Kidney epithelial cell (primary cell): ENCODE results near the gene HHAT. TPM values are rescaled to one million over a fixed set of nuclear protein-coding genes. Genes with fewer than 3 reads are reported as not detected.
A peak's percentile ranks its signal among the peaks of the same experiment; 100 is the strongest.

Source experiments
- DNase-seq: peaks from one replicate; pipeline ENCODE4 v3.0.0-alpha.2; 2010; ENCODE audit warnings: low read depth
- H3K27me3 ChIP-seq: 2 replicates; pipeline ENCODE4 v1.6.0; 2011; ENCODE audit warnings: low read length; ENCODE audit not compliant: control insufficient read depth, insufficient read depth
- H3K36me3 ChIP-seq: 2 replicates; pipeline ENCODE4 v1.5.1; 2011; ENCODE audit warnings: low read length; ENCODE audit not compliant: control insufficient read depth, insufficient read depth
- H3K4me3 ChIP-seq: 2 replicates; pipeline ENCODE4 v1.5.1; 2011; ENCODE audit warnings: low read depth, mild to moderate bottlenecking, control low read depth, low read length
- CTCF ChIP-seq: IDR thresholded peaks from 2 replicates; pipeline ENCODE4 v1.5.1; 2011; ENCODE audit warnings: mild to moderate bottlenecking, moderate library complexity, low read length, control low read depth, inconsistent platforms; ENCODE audit not compliant: insufficient read depth, poor library complexity, severe bottlenecking
- total RNA-seq: library from RNA; depleted of rRNA; stranded (reverse); fragments of >200 nt; gene quantifications from 2 replicates; pipeline ENCODE4 v1.2.3, GENCODE V29; 2015

HHAT gene
- total RNA-seq, 1 donor from 2014 or later = 15.0 TPM

GRCh38 chr1:210360852-210361477 is 32.3 kb downstream of the HHAT start:
- H3K4me3 ChIP-seq = no peak overlapping the region
- no peak for DNase-seq

DNA sequence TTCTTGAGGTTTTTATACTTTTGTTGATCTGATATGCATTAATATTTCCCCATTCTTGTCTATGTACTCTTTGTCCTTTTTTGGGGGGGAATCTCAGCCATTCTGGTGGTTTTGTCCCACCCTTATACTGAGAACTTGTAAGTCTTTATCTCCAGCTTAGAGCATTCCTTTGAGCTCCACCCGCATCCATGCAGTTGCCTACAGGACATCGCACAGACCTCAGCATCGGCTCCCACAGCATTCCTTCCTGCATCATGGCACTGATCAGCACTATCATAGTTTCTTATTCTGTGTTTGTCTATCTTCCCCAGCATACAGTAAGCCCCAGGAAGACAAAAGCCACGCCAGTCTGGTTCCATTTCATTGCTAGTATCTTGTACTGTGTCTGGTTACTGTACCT is 33.0 kb downstream of the HHAT start:
- no peak overlapping the region for H3K4me3 ChIP-seq
- no peak for TF ChIP-seq CTCF
- DNase-seq = no peak
- no peaks in the 10 kb centered on the region for H3K27me3 ChIP-seq
- H3K36me3 ChIP-seq = no peaks in the 10 kb centered on the region

More at GRCh38 chr1:210360852-210361477, 32.3 kb downstream of the HHAT start:
- Histone ChIP-seq H3K27me3 (no peaks in the 10 kb centered on the region), H3K36me3 (no peaks in the 10 kb centered on the region)
- peak; percentile 74 for TF ChIP-seq CTCF

DNA sequence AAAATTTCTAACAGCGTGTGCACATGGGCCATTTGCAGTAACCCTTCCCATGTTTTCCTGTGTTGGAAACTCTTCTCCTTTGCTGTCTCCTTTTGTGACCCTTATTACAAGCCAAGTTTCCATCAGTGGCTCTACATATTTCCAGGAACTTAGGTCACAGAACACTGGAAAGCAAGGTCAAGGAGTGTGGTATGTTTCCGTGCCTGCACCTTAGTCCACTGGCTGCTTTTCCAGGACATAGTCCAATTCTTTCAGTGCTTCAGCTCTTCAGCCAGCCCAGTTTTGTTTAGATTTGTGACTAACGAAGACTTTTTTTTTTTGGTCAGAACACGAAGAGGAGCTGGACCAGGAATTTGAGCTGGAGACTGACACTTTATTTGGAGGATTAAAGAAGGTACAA is 33.8 kb downstream of the HHAT start:
- no peak overlapping the region for H3K4me3 ChIP-seq
- TF ChIP-seq CTCF = no peak
- H3K27me3 ChIP-seq = no peaks in the 10 kb centered on the region
- no peaks in the 10 kb centered on the region for H3K36me3 ChIP-seq
- DNase-seq = no peak

DNA sequence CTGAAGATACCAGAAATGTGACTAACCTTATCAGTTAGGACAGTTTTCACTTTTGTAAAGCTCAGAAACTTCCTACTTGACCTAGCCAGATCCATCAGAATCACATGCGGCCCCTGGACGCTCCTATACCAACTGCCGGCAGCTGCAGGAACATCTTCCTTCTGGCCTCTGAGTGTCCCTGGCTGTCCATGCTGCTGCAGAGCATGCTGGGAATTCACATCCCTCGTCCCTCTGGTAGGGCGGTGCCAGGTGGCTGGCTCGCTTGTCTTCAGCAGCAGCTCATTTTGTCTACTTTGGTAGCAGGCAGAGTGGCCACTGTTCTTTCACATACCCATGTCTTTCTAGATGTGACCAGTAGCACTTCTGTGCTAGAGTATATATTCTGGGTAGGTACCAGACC is 34.4 kb downstream of the HHAT start:
- no peak overlapping the region for H3K4me3 ChIP-seq
- no peaks in the 10 kb centered on the region for H3K27me3 ChIP-seq
- no peak for TF ChIP-seq CTCF
- DNase-seq = no peak
- H3K36me3 ChIP-seq = no peaks in the 10 kb centered on the region

DNA sequence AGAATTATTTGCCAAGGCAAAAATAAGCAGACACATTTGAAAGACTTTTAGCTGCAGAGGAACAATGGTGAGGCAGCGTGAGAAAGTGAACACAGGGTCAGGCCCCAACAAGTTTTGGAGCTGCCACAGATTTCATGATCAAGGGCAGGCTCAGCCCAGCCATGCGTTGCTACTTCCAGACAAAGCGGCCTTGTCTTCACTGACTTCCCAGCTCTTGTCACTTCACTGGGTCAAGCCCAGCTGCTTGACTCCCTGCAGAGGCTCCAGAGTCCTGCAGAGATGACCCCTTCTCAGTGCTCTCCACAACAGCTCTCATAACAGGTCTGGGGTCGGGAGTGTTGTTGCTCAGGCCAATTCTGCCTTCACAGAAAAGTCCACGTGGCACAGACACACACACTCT is 35.8 kb downstream of the HHAT start:
- Histone ChIP-seq H3K27me3 (no peaks in the 10 kb centered on the region), H3K36me3 (no peaks in the 10 kb centered on the region), H3K4me3 (no peak overlapping the region)
- no peak for DNase-seq
- no peak for TF ChIP-seq CTCF

- Histone ChIP-seq H3K36me3 (no peaks in the 10 kb centered on the region), H3K27me3 (no peaks in the 10 kb centered on the region), H3K4me3 (no peak overlapping the region)
- TF ChIP-seq CTCF = no peak
- no peak for DNase-seq
Observed at GRCh38 chr1:210366767-210367166, 38.1 kb downstream of the HHAT start.
